AG10803 (cell line): ENCODE measurements around the gene KRTAP29-1.
"Not testable (repeated sequence)": the region's sequence is repeated elsewhere in the genome, so short reads cannot be mapped to it uniquely, and the experiment has no call there.

Experiments used
- DNase-seq: peaks from one replicate; pipeline ENCODE4 v3.0.0; 2010; ENCODE audit warnings: low read depth
- H3K4me3 ChIP-seq: 2 replicates; pipeline ENCODE4 v1.5.1; 2011; ENCODE audit warnings: mild to moderate bottlenecking, low read length, control low read depth
- TF ChIP-seq, protein P1 (sequence below): conservative IDR thresholded peaks from 2 replicates; pipeline ENCODE4 v1.5.1; 2011; ENCODE audit warnings: mild to moderate bottlenecking, low read length, control low read depth, inconsistent platforms

Gene KRTAP29-1

DNA sequence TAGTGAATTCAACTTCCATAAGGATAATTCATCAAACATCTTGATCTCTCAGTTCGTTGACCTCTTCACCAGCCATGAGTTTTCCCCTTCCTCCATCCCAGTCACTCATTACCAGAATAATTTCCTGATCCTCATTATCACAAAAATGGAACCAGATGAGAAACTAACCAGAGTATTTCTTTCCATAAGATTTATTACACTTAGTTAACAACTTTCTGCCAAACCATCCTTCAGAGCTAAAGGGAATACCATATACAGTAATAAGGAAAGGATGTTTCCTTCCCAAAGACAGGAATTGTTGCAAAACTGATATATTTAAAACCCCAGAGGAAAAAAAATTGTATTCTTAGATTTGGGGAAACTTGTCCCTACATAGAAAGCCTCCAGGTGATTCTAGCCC, 8.6 kb downstream of the KRTAP29-1 start:
- TF ChIP-seq, protein P1, sequence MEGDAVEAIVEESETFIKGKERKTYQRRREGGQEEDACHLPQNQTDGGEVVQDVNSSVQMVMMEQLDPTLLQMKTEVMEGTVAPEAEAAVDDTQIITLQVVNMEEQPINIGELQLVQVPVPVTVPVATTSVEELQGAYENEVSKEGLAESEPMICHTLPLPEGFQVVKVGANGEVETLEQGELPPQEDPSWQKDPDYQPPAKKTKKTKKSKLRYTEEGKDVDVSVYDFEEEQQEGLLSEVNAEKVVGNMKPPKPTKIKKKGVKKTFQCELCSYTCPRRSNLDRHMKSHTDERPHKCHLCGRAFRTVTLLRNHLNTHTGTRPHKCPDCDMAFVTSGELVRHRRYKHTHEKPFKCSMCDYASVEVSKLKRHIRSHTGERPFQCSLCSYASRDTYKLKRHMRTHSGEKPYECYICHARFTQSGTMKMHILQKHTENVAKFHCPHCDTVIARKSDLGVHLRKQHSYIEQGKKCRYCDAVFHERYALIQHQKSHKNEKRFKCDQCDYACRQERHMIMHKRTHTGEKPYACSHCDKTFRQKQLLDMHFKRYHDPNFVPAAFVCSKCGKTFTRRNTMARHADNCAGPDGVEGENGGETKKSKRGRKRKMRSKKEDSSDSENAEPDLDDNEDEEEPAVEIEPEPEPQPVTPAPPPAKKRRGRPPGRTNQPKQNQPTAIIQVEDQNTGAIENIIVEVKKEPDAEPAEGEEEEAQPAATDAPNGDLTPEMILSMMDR: no peak
- DNase-seq: peak; percentile 45
- no peak overlapping the region for H3K4me3 ChIP-seq

DNA sequence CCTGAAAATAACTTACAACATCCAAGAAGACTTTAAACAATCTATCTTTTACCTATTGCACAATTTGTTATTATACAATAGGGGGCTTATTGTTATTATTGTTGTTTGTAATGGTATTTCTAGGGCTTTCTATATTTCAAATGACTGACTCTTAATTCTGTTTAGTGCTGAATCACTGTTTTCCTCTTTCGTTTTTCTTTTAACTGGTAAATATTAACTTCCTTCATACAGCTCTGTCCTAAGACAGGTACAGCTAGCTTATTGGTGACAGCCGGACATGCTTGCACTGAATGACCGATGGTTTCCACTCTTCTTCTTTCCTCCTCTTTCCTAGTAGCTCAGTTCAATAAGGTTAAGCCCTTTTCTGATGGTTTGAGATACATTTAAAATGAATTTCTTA, 15.6 kb downstream of the KRTAP29-1 start:
- DNase-seq: no peak
- no peak overlapping the region for H3K4me3 ChIP-seq
- TF ChIP-seq, protein P1: no peak

DNA sequence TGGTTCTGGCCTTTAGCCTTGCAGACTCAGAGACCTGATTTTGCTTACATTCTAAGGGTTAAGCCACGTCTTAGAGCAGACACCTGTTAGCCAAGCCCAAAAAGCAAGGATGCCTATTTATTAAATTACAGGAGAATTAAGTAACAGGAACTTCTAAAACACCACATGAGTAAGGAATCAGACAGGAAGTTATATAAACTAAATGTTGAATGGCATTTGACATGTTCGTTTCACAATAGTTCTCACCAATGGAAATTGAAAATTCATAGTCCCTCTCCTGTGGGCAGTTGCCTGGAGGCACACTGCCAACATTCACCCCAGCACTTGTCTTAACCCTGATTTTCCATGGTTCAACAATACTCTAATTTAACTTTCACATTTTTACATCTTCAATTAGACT, 18.1 kb downstream of the KRTAP29-1 start:
- H3K4me3 ChIP-seq: no peak overlapping the region
- TF ChIP-seq, protein P1: no peak
- peak; percentile 55 for DNase-seq

DNA sequence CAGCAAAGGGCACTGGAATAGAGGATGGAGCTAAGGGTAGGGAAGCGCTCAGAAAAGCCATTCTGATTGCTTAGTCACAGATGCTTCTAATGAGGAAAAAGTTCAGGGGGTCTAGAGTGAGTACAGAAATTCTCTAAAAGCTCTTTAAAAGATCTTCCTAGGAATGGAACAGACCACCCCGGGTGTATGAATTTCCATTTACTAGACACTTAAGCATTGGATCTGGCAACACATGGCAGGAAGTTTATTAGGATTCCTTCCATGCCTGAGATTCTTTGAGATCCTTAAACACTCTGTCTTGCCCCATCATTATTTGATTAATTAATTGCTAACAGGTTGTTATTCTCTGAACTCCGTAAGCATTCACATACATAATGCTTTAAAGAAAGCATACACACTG, 18.6 kb downstream of the KRTAP29-1 start:
- TF ChIP-seq, protein P1: no peak
- peak; percentile 93 for DNase-seq
- H3K4me3 ChIP-seq: no peak overlapping the region

DNA sequence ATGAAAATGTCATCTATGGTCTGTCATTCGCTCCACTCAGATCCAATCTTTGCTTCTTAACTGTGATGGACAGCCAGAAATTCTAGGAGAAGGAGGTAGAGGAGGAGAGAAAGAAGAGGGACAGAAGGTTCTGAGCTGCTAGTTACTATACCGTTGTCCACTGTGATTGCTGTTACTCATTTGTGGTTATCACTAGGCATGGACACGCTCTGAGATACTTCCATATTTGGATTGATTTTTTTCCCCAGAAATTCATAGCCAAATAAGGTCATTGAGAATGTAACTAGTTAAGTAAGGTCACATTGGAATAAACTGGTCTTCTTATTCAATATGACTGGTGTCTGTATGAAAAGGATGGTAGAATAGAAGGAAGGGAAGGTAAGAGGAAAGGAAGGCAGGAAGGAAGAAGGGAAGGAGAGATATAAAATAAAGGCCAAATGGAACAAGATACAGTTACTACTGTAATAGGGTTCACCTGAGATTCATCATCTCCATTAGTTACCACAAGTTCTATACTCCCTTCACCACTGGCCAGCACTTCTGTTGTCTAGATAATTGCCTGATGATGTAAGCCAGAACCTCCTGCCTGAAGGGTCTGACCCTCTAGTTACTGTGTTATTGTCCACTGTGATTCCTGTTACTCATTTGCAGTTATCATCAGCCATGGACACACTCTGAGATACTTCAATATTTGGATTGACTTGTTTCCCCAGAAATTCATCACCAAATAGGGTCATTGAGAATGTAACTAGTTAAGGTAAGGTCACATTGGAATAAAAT, 24.3 kb downstream of the KRTAP29-1 start:
- TF ChIP-seq, protein P1: no peak
- H3K4me3 ChIP-seq: no peak overlapping the region
- DNase-seq: no peak

DNA sequence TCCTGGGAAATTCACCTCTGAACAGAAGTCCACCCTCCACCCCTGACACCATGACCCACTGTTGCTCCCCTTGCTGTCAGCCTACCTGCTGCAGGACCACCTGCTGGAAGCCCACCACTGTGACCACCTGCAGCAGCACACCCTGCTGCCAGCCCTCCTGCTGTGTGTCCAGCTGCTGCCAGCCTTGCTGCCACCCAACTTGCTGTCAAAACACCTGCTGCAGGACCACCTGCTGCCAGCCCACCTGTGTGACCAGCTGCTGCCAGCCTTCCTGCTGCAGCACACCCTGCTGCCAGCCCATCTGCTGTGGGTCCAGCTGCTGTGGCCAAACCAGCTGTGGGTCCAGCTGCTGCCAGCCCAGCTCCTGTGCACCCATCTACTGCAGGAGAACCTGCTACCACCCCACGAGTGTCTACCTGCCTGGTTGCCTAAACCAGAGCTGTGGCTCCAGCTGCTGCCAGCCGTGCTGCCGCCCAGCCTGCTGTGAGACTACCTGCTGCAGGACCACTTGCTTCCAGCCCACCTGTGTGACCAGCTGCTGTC, 26.9 kb downstream of the KRTAP29-1 start, which contains the start of gene KRTAP9-7:
TSS of gene KRTAP9-7 (plus strand) at position 51 of the 543 bp plus-strand sequence. CDS start at position 51, 0 bp downstream.
- H3K4me3 ChIP-seq: not testable (repeated sequence)

DNA sequence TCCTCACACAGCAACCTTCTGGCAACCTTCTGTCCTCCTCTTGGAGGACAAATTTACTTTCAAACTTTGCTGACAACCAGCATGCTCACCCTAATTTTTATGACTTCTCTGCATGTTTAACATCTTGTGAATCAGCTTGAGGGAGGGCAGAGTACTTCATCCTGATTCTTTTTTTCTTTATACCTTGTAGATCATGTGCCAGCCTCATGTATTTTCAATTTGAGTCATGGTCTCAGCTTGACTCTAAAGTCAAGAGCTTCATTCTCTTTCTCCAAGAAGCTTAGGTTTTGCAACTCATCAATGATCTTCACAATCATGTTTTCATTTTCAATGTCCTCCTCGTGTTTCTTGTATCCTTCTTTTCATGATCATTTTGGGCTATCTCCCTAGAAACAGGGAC, 30.8 kb downstream of the KRTAP29-1 start:
- no peak overlapping the region for H3K4me3 ChIP-seq
- TF ChIP-seq, protein P1: no peak
- no peak for DNase-seq

More for the DNA sequence above, 26.9 kb downstream of the KRTAP29-1 start, which contains the start of gene KRTAP9-7:
- DNase-seq: not testable (repeated sequence)

DNA sequence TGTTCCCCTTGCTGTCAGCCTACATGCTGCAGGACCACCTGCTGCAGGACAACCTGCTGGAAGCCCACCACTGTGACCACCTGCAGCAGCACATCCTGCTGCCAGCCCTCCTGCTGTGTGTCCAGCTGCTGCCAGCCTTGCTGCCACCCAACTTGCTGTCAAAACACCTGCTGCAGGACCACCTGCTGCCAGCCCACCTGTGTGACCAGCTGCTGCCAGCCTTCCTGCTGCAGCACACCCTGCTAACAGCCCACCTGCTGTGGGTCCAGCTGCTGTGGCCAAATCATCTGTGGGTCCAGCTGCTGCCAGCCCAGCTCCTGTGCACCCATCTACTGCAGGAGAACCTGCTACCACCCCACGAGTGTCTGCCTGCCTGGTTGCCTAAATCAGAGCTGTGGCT, 31.3 kb downstream of the KRTAP29-1 start:
- H3K4me3 ChIP-seq, DNase-seq: not testable (repeated sequence)
